ENCODE results near the gene SULT4A1.
A peak's percentile ranks its signal among the peaks of the same experiment; 100 is the strongest.

The SULT4A1 gene

DNA sequence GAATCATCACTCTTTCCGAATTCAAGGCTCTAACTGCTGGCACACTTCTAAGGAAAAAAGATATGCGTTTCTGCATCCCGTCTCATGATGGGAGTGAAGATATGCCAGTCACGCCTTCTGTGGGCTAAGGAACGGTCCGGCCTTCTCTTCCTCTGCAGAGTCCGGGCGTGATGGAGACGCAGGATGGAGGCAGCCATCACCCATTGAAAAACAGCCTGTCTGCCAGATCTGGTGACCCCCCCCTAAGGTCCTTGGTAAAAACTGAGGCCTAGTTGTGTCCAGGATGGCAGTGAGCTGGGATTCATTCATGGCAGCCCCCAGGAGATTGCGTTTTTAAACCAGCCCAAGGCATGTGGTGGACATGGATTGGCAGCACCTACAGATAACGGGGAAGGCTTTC lies 43.3 kb downstream of the SULT4A1 start:
- no peak overlapping the region for H3K4me3 ChIP-seq (ENCODE audit: low read length)
- TF ChIP-seq, protein P1, sequence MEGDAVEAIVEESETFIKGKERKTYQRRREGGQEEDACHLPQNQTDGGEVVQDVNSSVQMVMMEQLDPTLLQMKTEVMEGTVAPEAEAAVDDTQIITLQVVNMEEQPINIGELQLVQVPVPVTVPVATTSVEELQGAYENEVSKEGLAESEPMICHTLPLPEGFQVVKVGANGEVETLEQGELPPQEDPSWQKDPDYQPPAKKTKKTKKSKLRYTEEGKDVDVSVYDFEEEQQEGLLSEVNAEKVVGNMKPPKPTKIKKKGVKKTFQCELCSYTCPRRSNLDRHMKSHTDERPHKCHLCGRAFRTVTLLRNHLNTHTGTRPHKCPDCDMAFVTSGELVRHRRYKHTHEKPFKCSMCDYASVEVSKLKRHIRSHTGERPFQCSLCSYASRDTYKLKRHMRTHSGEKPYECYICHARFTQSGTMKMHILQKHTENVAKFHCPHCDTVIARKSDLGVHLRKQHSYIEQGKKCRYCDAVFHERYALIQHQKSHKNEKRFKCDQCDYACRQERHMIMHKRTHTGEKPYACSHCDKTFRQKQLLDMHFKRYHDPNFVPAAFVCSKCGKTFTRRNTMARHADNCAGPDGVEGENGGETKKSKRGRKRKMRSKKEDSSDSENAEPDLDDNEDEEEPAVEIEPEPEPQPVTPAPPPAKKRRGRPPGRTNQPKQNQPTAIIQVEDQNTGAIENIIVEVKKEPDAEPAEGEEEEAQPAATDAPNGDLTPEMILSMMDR (IDR thresholded peaks at IDR 0.05; ENCODE audit: insufficient read depth, low read depth, low read length, missing control alignments): no peak
- DNase-seq (ENCODE audit: low read depth): no peak

DNA sequence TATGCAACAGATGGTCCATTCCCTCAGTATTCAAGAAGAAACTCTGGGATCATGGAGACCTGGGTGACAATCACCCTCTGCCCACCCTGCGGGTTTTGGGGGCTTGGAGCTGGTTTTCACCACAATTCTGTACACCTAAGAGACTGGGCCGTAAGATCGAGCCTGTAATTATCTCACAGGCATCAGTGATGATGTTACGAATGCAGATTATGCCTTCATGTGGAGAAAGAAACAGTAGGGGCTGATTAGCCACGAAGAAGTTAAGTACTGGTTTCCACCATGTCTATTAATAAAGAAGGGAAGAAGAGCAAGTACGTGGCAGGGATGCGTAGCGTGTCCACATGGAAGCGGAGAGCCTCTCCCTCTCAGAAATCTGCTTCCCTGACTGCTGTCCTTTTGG lies 44.9 kb downstream of the SULT4A1 start:
- DNase-seq (ENCODE audit: low read depth): no peak
- no peak overlapping the region for H3K4me3 ChIP-seq (ENCODE audit: low read length)
- TF ChIP-seq, protein P1 (IDR thresholded peaks at IDR 0.05; ENCODE audit: insufficient read depth, low read depth, low read length, missing control alignments): no peak

DNA sequence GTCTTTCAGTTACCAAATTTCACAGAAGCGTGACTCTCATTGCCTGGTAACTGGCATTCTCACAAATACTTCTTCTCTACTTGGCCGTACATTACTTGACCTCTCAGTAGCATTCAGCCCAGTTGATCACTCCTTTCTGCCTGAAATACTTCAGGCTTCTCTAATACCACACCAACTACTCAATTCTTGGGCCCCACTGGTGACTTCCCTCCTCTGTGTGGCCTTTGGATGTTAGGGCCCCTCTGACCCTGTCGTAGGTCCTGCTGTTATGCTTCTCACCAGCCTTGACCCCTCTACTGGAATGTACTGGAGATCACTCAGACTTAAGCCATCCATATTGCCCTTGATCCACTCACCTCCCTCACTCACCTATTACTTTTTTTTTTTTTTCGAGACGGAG lies 48.0 kb downstream of the SULT4A1 start:
- H3K4me3 ChIP-seq (ENCODE audit: low read length): no peak overlapping the region
- DNase-seq (ENCODE audit: low read depth): no peak
- TF ChIP-seq, protein P1 (IDR thresholded peaks at IDR 0.05; ENCODE audit: insufficient read depth, low read depth, low read length, missing control alignments): no peak

DNA sequence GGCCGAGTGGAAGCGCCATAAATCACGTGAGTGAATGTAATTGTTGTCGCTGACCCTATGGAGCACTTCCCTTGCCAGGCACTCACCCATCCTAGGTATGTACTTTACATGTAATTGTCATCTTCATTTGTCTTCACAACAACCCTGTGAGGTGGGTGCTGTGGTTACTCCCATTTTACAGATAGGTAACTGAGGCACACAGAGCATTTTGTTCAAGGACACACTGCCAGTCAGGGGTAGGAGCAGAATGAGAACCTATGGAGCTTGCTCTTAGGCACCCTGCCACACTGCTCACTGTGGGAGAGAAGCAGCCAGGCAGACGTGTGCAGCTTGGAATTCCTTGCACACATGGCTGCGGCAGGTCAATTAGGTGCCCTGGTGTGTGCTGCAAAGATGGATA lies 49.4 kb downstream of the SULT4A1 start:
- peak overlapping the region; percentile 89 for H3K4me3 ChIP-seq (ENCODE audit: low read length)
- no peak for DNase-seq (ENCODE audit: low read depth)
- TF ChIP-seq, protein P1 (IDR thresholded peaks at IDR 0.05; ENCODE audit: insufficient read depth, low read depth, low read length, missing control alignments): no peak

DNA sequence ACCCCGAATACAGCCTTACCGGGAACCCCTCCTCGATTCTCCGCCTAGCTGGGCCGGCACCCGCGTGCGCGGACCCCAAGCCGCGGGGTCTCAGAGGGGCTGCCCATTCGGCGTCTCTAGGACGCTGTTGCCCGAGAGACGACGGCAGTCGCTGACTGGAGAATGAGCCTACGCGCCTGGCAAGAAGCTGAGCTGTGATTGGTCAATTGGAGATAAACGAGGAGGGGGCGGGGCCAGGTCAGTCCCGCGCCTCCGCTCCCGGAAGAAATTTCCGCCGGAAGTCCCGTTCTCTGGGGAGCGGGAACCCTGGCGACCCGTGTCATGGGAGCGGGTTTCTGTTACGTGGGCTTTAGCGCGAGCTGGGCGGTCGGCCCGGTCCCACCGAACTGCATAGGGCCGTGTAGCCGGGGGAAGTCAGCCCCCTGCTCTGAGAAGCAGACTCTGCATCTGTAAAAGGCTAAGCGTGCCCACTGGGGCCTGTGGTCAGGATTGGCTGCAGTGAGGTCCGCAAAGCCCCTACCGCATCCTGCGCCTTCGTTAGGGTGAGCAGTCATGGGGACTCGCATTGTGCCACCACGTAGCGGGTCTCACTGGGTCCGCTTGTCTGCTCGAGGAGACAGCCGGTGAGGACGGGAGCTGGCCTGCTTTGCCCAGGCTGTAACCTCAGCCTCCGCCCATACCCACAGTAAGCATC lies 50.0 kb downstream of the SULT4A1 start, which contains the start of gene EFCAB6:
Gene EFCAB6, minus strand, starts transcription at position 157 of the 694 bp plus-strand sequence. CDS start 29,987 bp downstream, outside the sequence.
- H3K4me3 ChIP-seq (ENCODE audit: low read length): peak within 1 kb of the TSS; percentile 89
- peak; percentile 92 for DNase-seq (ENCODE audit: low read depth)
- TF ChIP-seq, protein P1 (IDR thresholded peaks at IDR 0.05; ENCODE audit: insufficient read depth, low read depth, low read length, missing control alignments): no peak

DNA sequence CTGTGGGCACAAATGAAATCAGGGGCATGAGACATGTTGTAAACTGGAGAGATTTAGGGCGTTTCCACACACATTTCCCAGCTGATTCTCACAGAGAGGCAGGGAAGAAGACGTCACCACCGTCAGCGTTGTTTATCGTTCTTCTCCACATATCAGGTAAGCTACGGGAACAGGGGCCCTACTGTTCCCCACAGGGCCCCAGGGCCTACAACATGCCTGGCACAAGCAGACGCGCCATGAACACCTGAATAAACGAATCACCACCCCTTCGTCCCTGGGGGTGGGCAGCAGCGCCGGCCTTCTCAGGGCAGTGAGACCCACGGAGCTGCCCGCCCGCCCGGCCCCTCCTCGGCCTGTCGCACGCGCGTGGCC lies 50.5 kb downstream of the SULT4A1 start:
- peak overlapping the region; percentile 89 for H3K4me3 ChIP-seq (ENCODE audit: low read length)
- peak; percentile 68 for DNase-seq (ENCODE audit: low read depth)
- TF ChIP-seq, protein P1 (IDR thresholded peaks at IDR 0.05; ENCODE audit: insufficient read depth, low read depth, low read length, missing control alignments): no peak

All from epithelial cell of esophagus (primary cell).